IPS-18a (cell line): Measurements from ENCODE around the gene PDE4D.

Experiments
- H3K27ac ChIP-seq: one replicate; pipeline ENCODE4 v1.5.1; 2013; ENCODE audit warnings: low read length
- H3K27me3 ChIP-seq: one replicate; pipeline ENCODE4 v1.6.1; 2013; ENCODE audit warnings: mild to moderate bottlenecking, low read length; ENCODE audit not compliant: control insufficient read depth, insufficient read depth
- H3K36me3 ChIP-seq: one replicate; pipeline ENCODE4 v1.6.1; 2013; ENCODE audit warnings: low read depth, low read length; ENCODE audit not compliant: control insufficient read depth
- H3K4me1 ChIP-seq: one replicate; pipeline ENCODE4 v1.6.1; 2013; ENCODE audit warnings: low read depth, low read length; ENCODE audit not compliant: control insufficient read depth
- H3K4me3 ChIP-seq: one replicate; pipeline ENCODE4 v1.5.1; 2013; ENCODE audit warnings: low read length
- H3K9ac ChIP-seq: one replicate; pipeline ENCODE4 v1.6.1; 2013; ENCODE audit warnings: mild to moderate bottlenecking, low read length, moderate library complexity
- H3K9me3 ChIP-seq: one replicate; pipeline ENCODE4 v1.6.1; 2013; ENCODE audit warnings: low read depth, low read length; ENCODE audit not compliant: control insufficient read depth

The PDE4D gene

DNA sequence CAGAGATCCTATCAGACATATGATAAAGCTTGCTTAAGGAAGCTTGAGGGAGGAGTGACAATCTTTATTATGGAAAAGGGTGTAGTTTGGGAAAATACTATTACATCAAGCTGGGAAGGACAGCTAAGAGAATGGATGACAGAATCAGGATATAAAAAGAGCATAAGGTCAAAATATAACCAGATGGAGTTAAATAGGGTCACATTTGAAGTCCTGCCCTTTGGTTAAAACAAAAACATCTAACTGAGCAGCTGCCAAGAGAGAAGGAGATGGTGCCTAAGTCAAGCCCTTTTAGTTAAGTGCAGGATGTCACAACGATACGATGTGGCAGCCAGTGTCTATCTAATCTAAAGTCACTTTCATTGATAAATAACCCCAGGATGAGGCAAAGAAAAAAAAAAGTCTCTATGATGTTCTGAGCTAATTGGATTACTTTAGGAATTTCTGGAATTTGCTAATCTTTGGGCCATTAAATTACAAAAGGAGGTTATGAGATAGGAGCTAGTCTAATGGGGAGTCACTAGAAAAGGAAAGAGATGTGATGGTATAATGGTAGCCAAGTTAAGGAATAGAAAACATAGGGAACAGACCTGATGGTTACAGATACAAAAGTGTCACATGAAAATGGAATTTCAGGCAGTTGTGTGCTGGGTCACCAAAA lies 365.2 kb downstream of the PDE4D start:
- no peaks in the 10 kb centered on the region for H3K27me3 ChIP-seq
- H3K36me3 ChIP-seq: no peaks in the 10 kb centered on the region
- no peak overlapping the region for H3K9ac ChIP-seq
- H3K4me3 ChIP-seq: no peak overlapping the region
- peaks cover 15% of the 10 kb centered on the region for H3K4me1 ChIP-seq
- H3K27ac ChIP-seq: no peak overlapping the region
- H3K9me3 ChIP-seq: no peaks in the 10 kb centered on the region

DNA sequence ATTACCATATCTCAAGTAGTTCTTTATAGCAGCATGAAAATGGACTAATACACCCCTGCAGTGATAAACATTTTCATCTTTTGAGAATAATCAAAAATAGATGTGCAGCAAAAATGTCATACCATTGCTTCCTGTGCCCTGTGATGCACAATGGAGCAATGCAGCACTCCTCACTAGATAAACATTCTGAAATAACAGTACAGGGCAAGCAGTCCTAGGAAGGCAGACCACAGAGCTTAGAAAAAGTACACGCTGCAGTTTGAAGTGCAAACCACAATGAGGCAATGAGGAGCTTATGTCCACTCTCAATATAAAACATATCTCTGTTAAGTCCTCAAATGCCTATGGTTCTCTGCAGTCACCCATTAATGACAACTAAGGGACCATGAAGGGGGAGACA lies 367.6 kb downstream of the PDE4D start:
- H3K9ac ChIP-seq: no peak overlapping the region
- H3K4me1 ChIP-seq: peaks cover 13% of the 10 kb centered on the region
- no peaks in the 10 kb centered on the region for H3K36me3 ChIP-seq
- H3K9me3 ChIP-seq: no peaks in the 10 kb centered on the region
- H3K27ac ChIP-seq: no peak overlapping the region
- H3K4me3 ChIP-seq: no peak overlapping the region
- H3K27me3 ChIP-seq: no peaks in the 10 kb centered on the region

DNA sequence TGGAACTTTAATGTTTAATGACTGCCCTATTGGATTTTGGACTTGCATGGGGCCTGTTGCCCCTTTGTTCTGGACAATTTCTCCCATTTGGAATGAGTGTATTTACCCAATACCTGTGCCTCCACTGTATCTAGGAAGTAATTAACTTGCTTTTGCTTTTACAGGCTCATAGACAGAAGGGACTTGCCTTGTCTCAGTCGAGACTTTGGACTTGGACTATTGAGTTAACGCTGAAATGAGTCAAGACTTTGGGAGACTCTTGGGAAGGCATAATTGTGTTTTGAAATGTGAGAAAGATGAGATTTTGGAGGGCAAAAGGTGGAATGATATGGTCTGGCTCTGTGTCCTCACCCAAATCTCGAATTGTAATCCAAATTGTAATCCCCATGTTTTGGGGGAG lies 368.2 kb downstream of the PDE4D start:
- Histone ChIP-seq H3K36me3 (no peaks in the 10 kb centered on the region), H3K9me3 (no peaks in the 10 kb centered on the region), H3K27ac (no peak overlapping the region), H3K4me3 (no peak overlapping the region), H3K4me1 (peaks cover 10% of the 10 kb centered on the region), H3K9ac (no peak overlapping the region), H3K27me3 (no peaks in the 10 kb centered on the region)

- H3K4me1 ChIP-seq: no peaks in the 10 kb centered on the region
- H3K4me3 ChIP-seq: no peak overlapping the region
- H3K9ac ChIP-seq: no peak overlapping the region
- no peaks in the 10 kb centered on the region for H3K36me3 ChIP-seq
- no peaks in the 10 kb centered on the region for H3K9me3 ChIP-seq
- H3K27me3 ChIP-seq: no peaks in the 10 kb centered on the region
- H3K27ac ChIP-seq: no peak overlapping the region
Measured at GRCh38 chr5:59522201-59522831, 371.2 kb downstream of the PDE4D start.

- Histone ChIP-seq H3K9me3 (no peaks in the 10 kb centered on the region), H3K4me3 (no peak overlapping the region), H3K27me3 (no peaks in the 10 kb centered on the region), H3K27ac (no peak overlapping the region), H3K4me1 (no peaks in the 10 kb centered on the region), H3K36me3 (no peaks in the 10 kb centered on the region), H3K9ac (no peak overlapping the region)
Measured at GRCh38 chr5:59521476-59521875, 372.1 kb downstream of the PDE4D start.

GRCh38 chr5:59519338-59519737 lies 374.2 kb downstream of the PDE4D start:
- Histone ChIP-seq H3K9me3 (no peaks in the 10 kb centered on the region), H3K4me1 (no peaks in the 10 kb centered on the region), H3K27ac (no peak overlapping the region), H3K36me3 (no peaks in the 10 kb centered on the region), H3K4me3 (no peak overlapping the region), H3K9ac (no peak overlapping the region), H3K27me3 (no peaks in the 10 kb centered on the region)

GRCh38 chr5:59517926-59518585 lies 375.5 kb downstream of the PDE4D start:
- no peak overlapping the region for H3K9ac ChIP-seq
- H3K36me3 ChIP-seq: no peaks in the 10 kb centered on the region
- H3K4me1 ChIP-seq: no peaks in the 10 kb centered on the region
- H3K27me3 ChIP-seq: no peaks in the 10 kb centered on the region
- H3K9me3 ChIP-seq: no peaks in the 10 kb centered on the region
- no peak overlapping the region for H3K4me3 ChIP-seq
- H3K27ac ChIP-seq: no peak overlapping the region

DNA sequence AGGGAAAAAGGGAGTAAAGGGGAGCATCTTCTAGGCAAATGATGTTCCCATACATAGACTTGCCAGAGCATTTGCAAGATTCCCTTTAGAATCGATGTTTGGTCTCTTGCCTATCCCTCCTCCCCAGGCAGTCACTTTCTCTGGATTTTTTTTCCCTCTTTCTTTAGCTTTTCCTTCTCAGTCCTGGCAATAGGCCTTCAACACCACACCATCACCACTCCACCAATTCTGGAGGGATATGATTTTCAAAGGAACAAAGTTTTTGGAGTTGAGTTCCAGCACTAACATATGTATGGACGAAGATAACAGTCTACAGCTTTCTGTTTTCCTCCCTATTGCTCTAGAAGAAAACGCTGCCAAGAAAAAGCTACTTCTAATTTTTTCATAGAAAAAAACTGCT lies 377.4 kb downstream of the PDE4D start:
- Histone ChIP-seq H3K36me3 (no peaks in the 10 kb centered on the region), H3K4me3 (no peak overlapping the region), H3K27me3 (no peaks in the 10 kb centered on the region), H3K4me1 (no peaks in the 10 kb centered on the region), H3K27ac (no peak overlapping the region), H3K9me3 (no peaks in the 10 kb centered on the region), H3K9ac (no peak overlapping the region)

- no peaks in the 10 kb centered on the region for H3K9me3 ChIP-seq
- no peak overlapping the region for H3K9ac ChIP-seq
- no peak overlapping the region for H3K4me3 ChIP-seq
- no peaks in the 10 kb centered on the region for H3K4me1 ChIP-seq
- H3K27me3 ChIP-seq: no peaks in the 10 kb centered on the region
- H3K36me3 ChIP-seq: no peaks in the 10 kb centered on the region
- no peak overlapping the region for H3K27ac ChIP-seq
Measured at GRCh38 chr5:59506285-59506877, 387.1 kb downstream of the PDE4D start.

DNA sequence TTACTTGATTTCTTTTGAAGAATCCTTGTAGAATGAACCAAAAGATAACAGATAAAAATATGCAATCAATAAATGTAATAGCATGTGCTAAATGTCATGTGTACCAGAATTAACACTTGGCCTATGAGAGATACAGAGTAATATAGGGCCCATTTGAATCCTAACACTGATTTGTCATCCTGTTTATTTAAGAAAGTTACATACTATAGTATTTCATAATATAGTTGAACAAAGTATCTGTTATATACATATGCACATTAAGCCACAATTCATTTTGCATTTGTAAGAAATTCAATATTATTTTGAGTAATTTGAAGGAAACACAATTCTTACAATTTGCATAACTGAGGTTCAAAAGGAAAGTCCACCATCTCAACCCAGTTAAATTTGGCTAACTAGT lies 389.5 kb downstream of the PDE4D start:
- Histone ChIP-seq H3K36me3 (no peaks in the 10 kb centered on the region), H3K9ac (no peak overlapping the region), H3K4me1 (no peaks in the 10 kb centered on the region), H3K4me3 (no peak overlapping the region), H3K27me3 (no peaks in the 10 kb centered on the region), H3K9me3 (no peaks in the 10 kb centered on the region), H3K27ac (no peak overlapping the region)

GRCh38 chr5:59503220-59503619 lies 390.3 kb downstream of the PDE4D start:
- no peaks in the 10 kb centered on the region for H3K4me1 ChIP-seq
- no peaks in the 10 kb centered on the region for H3K27me3 ChIP-seq

More at GRCh38 chr5:59503220-59503619, 390.3 kb downstream of the PDE4D start:
- H3K27ac ChIP-seq: no peak overlapping the region
- no peaks in the 10 kb centered on the region for H3K36me3 ChIP-seq
- H3K9ac ChIP-seq: no peak overlapping the region
- H3K4me3 ChIP-seq: no peak overlapping the region
- H3K9me3 ChIP-seq: no peaks in the 10 kb centered on the region
